CD4-positive, alpha-beta T cell (primary cell): Measurements from ENCODE around the gene LRP1B. TPM values are rescaled to one million over a fixed set of nuclear protein-coding genes. Genes with fewer than 3 reads are reported as not detected.

Experiments used
- ATAC-seq: fragments of 200-7000 bp; cut with Tn5 transposase; one replicate; pipeline ENCODE4 v1.10.0; 2022; ENCODE audit warnings: mild to moderate bottlenecking; ENCODE audit not compliant: poor library complexity
- CTCF ChIA-PET: fragments of 350-600 bp; sonication (Branson Sonifier 250); formaldehyde crosslinking; loops from one replicate; lab custom pipeline; 2021; ENCODE audit warnings: antibody characterized with exemption, inconsistent platforms; lab: Charles Lee
- POLR2A ChIA-PET: fragments of 350-600 bp; sonication (Branson Sonifier 250); formaldehyde crosslinking; loops from one replicate; lab custom pipeline; 2021; ENCODE audit warnings: antibody characterized with exemption, inconsistent platforms; lab: Charles Lee
- DNase-seq, 14 experiments: peaks; one replicate each; pipeline ENCODE4 v3.0.0-alpha.2; 2013 to 2020; ENCODE audit warnings: mixed read lengths in 2 of 14
- H3K27ac ChIP-seq, 2 donors: one replicate each; pipeline versions ENCODE4 v1.5.1 to v1.7.0; 2013; ENCODE audit warnings: low read length in 2 of 2, low read depth in 1 of 2, mild to moderate bottlenecking in 1 of 2
- H3K27me3 ChIP-seq, 2 experiments: 1 replicate in 1 of 2; 2 replicates in 1 of 2; pipeline versions ENCODE4 v1.6.1 to v1.7.0; 2013; ENCODE audit warnings: low read length in 2 of 2, control low read depth in 1 of 2, mild to moderate bottlenecking in 1 of 2, moderate library complexity in 1 of 2; ENCODE audit not compliant: insufficient read depth in 2 of 2, control insufficient read depth in 1 of 2
- H3K36me3 ChIP-seq: one replicate; pipeline ENCODE4 v1.6.1; 2013; ENCODE audit warnings: low read length, control low read depth; ENCODE audit not compliant: insufficient read depth
- H3K4me1 ChIP-seq: one replicate; pipeline ENCODE4 v1.6.1; 2013; ENCODE audit warnings: low read length, control low read depth; ENCODE audit not compliant: insufficient read depth
- H3K4me3 ChIP-seq: one replicate; pipeline ENCODE4 v1.5.1; 2013; ENCODE audit warnings: mild to moderate bottlenecking, low read length, moderate library complexity
- H3K9me3 ChIP-seq, 2 experiments: 1 replicate in 1 of 2; 2 replicates in 1 of 2; pipeline versions ENCODE4 v1.6.1 to v1.7.0; 2013; ENCODE audit warnings: low read length in 2 of 2, mild to moderate bottlenecking in 2 of 2, control low read depth in 1 of 2, moderate library complexity in 1 of 2; ENCODE audit not compliant: control insufficient read depth in 1 of 2, insufficient read depth in 1 of 2
- H3K27ac Mint-ChIP-seq: one replicate; pipeline ENCODE4 v1.8.0; 2020; ENCODE audit warnings: mixed read lengths
- H3K27me3 Mint-ChIP-seq: one replicate; pipeline ENCODE4 v1.8.0; 2021; ENCODE audit warnings: mixed read lengths
- H3K36me3 Mint-ChIP-seq: one replicate; pipeline ENCODE4 v1.8.0; 2021; ENCODE audit warnings: low read depth, mixed read lengths
- H3K4me1 Mint-ChIP-seq: one replicate; pipeline ENCODE4 v1.8.0; 2021; ENCODE audit warnings: low read depth, mixed read lengths
- H3K4me3 Mint-ChIP-seq: one replicate; pipeline ENCODE4 v1.8.0; 2020; ENCODE audit warnings: mild to moderate bottlenecking, mixed read lengths
- H3K9me3 Mint-ChIP-seq: one replicate; pipeline ENCODE4 v1.8.0; 2020; ENCODE audit warnings: mixed read lengths
- intact Hi-C, 2 experiments: fragments of 100-400 bp; cut with DNase I in 1 of 2; cut with micrococcal nuclease in 1 of 2; formaldehyde crosslinking; loops; one replicate each; pipeline versions ENCODE4 v1.15.1 to v1.9.0; 2023 to 2025; cut with DNase I, micrococcal nuclease
- total RNA-seq, 174 experiments: library from RNA in 2 of 174; stranded (reverse) in 2 of 174; gene quantifications; one replicate each; pipeline ENCODE4 v1.2.3 and lab custom pipeline; 2021 to 2026
- TF ChIP-seq, protein P1 (sequence below): fragments of 200-600 bp; IDR thresholded peaks from one replicate; pipeline ENCODE4 v1.8.0; 2022; ENCODE audit warnings: antibody characterized with exemption, mild to moderate bottlenecking

Gene LRP1B
- total RNA-seq, 2 experiments from 2014 or later: not detected

DNA sequence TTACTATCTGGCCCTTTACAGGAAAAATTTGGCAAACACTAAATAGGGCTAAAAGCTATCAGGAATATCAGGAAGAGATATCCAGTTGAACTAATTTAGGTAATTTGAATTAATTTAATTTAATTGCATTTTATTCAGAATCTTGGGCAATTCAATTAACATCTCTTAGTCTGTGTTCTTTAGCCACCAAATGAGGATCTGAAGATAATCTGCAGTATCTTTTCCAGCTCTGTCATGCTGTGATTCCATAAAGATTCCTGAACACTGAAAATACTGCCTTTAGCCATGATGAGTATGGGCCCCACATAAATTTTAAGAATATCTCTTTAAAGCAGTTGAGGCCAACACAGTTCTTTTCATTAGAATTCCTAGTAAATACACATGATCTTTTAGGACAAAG lies 1679.5 kb downstream of the LRP1B start:
- ATAC-seq: no peak
- no peaks in the 10 kb centered on the region for H3K36me3 ChIP-seq
- H3K27ac Mint-ChIP-seq: no peak overlapping the region
- H3K9me3 Mint-ChIP-seq: peaks cover 2% of the 10 kb centered on the region
- TF ChIP-seq, protein P1, sequence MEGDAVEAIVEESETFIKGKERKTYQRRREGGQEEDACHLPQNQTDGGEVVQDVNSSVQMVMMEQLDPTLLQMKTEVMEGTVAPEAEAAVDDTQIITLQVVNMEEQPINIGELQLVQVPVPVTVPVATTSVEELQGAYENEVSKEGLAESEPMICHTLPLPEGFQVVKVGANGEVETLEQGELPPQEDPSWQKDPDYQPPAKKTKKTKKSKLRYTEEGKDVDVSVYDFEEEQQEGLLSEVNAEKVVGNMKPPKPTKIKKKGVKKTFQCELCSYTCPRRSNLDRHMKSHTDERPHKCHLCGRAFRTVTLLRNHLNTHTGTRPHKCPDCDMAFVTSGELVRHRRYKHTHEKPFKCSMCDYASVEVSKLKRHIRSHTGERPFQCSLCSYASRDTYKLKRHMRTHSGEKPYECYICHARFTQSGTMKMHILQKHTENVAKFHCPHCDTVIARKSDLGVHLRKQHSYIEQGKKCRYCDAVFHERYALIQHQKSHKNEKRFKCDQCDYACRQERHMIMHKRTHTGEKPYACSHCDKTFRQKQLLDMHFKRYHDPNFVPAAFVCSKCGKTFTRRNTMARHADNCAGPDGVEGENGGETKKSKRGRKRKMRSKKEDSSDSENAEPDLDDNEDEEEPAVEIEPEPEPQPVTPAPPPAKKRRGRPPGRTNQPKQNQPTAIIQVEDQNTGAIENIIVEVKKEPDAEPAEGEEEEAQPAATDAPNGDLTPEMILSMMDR: no peak
- H3K4me3 ChIP-seq: no peak overlapping the region
- no peak overlapping the region for H3K4me3 Mint-ChIP-seq
- no peaks in the 10 kb centered on the region for H3K27me3 ChIP-seq
- H3K9me3 ChIP-seq: no peaks in the 10 kb centered on the region
- no peaks in the 10 kb centered on the region for H3K4me1 ChIP-seq
- DNase-seq: no peak
- H3K36me3 Mint-ChIP-seq: no peaks in the 10 kb centered on the region
- H3K4me1 Mint-ChIP-seq: no peaks in the 10 kb centered on the region
- intact Hi-C loops: no loop called here
- H3K27me3 Mint-ChIP-seq: no peaks in the 10 kb centered on the region
- POLR2A ChIA-PET: no interaction called here
- CTCF ChIA-PET: no interaction called here
- no peak overlapping the region for H3K27ac ChIP-seq

DNA sequence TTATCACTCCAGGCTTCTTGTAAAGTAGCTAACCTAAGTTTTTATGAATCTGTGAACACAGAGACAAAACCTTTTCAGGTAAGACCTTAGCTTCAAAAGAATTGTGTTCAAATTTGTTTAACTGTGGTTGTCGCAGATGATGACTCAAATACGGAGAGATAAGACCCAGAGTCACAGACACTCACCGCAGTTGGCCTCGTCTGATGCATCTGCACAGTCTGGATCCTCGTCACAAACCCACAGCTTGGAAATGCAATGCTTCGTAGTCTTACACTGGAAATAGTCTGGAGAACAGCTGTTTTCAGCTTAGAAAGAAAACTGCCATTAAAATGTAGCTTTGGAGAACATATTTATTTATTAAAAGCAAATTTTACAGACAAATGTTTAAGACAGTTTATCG lies 1688.5 kb downstream of the LRP1B start:
- no peak overlapping the region for H3K27ac ChIP-seq
- no peaks in the 10 kb centered on the region for H3K4me1 ChIP-seq
- Mint-ChIP-seq H3K36me3 (no peaks in the 10 kb centered on the region), H3K4me3 (no peak overlapping the region), H3K27me3 (no peaks in the 10 kb centered on the region), H3K4me1 (no peaks in the 10 kb centered on the region), H3K9me3 (peaks cover 5% of the 10 kb centered on the region), H3K27ac (no peak overlapping the region)
- DNase-seq (no peak), ATAC-seq (no peak)
- CTCF ChIA-PET: no interaction called here
- H3K4me3 ChIP-seq: no peak overlapping the region
- H3K27me3 ChIP-seq: no peaks in the 10 kb centered on the region
- H3K36me3 ChIP-seq: no peaks in the 10 kb centered on the region
- H3K9me3 ChIP-seq: peaks cover 0 to 4% of the 10 kb centered on the region in 2 experiments
- POLR2A ChIA-PET: no interaction called here
- intact Hi-C loops: no loop called here
- TF ChIP-seq, protein P1: no peak

DNA sequence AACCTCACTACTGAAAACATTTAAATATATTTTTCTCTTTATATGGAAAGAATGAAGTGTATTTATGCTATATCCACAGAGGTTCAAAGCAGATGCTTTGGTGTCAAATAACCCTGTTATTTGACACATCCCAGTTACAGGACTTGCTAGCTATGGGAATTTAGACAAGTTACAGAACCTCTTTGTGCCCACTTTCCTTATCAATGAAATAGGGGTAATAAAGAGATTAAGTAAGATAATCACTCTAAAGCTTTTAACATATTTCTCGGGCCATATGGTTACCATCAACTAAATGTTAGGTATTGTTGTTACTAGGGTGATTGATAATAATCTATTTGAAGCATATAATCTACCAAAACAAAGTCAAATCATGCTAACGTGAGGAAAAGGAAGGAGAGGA lies 1690.0 kb downstream of the LRP1B start:
- DNase-seq (no peak), ATAC-seq (no peak)
- Histone ChIP-seq H3K27ac (no peak overlapping the region), H3K36me3 (no peaks in the 10 kb centered on the region), H3K27me3 (no peaks in the 10 kb centered on the region), H3K4me1 (no peaks in the 10 kb centered on the region), H3K4me3 (no peak overlapping the region), H3K9me3 (peaks cover 0 to 4% of the 10 kb centered on the region in 2 experiments)
- intact Hi-C loops: no loop called here
- Mint-ChIP-seq H3K27me3 (no peaks in the 10 kb centered on the region), H3K4me3 (no peak overlapping the region), H3K27ac (no peak overlapping the region), H3K9me3 (peaks cover 5% of the 10 kb centered on the region), H3K36me3 (no peaks in the 10 kb centered on the region), H3K4me1 (no peaks in the 10 kb centered on the region)
- POLR2A ChIA-PET: no interaction called here
- CTCF ChIA-PET: no interaction called here
- TF ChIP-seq, protein P1: no peak
